ENCODE results near the gene MRPL46. TPM values are rescaled to one million over a fixed set of nuclear protein-coding genes. Genes with fewer than 3 reads are reported as not detected.
"Not testable (repeated sequence)": the region's sequence is repeated elsewhere in the genome, so short reads cannot be mapped to it uniquely, and the experiment has no call there.

The MRPL46 gene
- total RNA-seq, 1 donor from 2014 or later = 29.7 TPM

DNA sequence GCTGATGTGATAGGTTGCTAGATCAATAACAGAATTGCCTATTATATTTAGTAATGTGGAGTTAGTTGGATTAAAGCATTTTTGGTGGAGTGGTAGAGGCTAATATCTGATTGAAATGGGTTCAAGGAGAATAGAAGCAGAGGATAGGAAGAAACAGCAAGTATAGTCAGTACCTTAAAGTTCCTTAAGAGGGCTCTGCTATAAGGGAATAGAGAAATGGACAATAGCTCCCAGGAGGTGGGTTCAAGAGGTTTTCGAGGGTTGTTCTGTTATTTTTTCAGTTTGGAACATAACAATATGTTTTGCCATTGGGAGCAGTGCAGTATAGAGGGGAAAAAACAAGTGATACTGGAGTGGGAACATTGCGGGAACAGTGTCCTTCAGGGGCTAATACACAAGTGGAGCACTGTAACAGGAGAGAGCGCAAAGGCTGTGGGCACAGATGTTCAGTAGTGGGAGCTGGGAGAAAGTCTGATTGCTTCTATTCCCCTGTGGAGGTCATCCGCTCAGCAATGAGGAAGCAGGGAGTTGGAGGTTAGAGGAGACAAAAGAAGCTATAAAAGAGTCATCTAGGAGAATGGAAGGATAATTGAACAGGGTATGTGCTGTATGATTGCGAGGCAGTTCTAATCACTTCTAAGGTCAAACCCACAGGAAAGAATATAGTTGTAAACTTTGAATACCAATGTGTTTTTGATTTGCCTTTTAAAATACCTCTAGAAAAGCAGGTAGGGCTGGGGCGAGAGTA, 3.6 kb upstream of the MRPL46 start:
- Histone ChIP-seq H3K27me3 (no peaks in the 10 kb centered on the region), H3K36me3 (peaks cover 15 to 37% of the 10 kb centered on the region in 2 donors), H3K27ac (no peak overlapping the region), H3K4me1 (peaks cover 6 to 18% of the 10 kb centered on the region in 2 donors), H3K4me3 (no peak overlapping the region), H3K9me3 (no peaks in the 10 kb centered on the region)
- TF ChIP-seq, protein P1, sequence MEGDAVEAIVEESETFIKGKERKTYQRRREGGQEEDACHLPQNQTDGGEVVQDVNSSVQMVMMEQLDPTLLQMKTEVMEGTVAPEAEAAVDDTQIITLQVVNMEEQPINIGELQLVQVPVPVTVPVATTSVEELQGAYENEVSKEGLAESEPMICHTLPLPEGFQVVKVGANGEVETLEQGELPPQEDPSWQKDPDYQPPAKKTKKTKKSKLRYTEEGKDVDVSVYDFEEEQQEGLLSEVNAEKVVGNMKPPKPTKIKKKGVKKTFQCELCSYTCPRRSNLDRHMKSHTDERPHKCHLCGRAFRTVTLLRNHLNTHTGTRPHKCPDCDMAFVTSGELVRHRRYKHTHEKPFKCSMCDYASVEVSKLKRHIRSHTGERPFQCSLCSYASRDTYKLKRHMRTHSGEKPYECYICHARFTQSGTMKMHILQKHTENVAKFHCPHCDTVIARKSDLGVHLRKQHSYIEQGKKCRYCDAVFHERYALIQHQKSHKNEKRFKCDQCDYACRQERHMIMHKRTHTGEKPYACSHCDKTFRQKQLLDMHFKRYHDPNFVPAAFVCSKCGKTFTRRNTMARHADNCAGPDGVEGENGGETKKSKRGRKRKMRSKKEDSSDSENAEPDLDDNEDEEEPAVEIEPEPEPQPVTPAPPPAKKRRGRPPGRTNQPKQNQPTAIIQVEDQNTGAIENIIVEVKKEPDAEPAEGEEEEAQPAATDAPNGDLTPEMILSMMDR (IDR thresholded peaks at IDR 0.05) = no peak
- DNase-seq (ENCODE audit: low spot score in 2 of 2) = no peak
- intact Hi-C loops (cut with DNase I) = no loop called here

- Histone ChIP-seq H3K4me1 (peaks cover 6 to 18% of the 10 kb centered on the region in 2 donors), H3K4me3 (no peak overlapping the region), H3K36me3 (peaks cover 5 to 29% of the 10 kb centered on the region in 2 donors), H3K27me3 (no peaks in the 10 kb centered on the region), H3K27ac (no peak overlapping the region), H3K9me3 (no peaks in the 10 kb centered on the region)
- TF ChIP-seq, protein P1 (IDR thresholded peaks at IDR 0.05) = no peak
- intact Hi-C loops (cut with DNase I) = no loop called here
- DNase-seq (ENCODE audit: low spot score in 2 of 2) = no peak
These were observed 2.1 kb upstream of the MRPL46 start for GRCh38 chr15:88469321-88469720.

- DNase-seq (ENCODE audit: low spot score in 2 of 2); intact Hi-C loops (cut with DNase I): not testable (repeated sequence)
- peak overlapping the region in 1 of 2 donors; percentile 90 for H3K4me3 ChIP-seq
These were observed 1.5 kb upstream of the MRPL46 start for GRCh38 chr15:88468721-88469120.

DNA sequence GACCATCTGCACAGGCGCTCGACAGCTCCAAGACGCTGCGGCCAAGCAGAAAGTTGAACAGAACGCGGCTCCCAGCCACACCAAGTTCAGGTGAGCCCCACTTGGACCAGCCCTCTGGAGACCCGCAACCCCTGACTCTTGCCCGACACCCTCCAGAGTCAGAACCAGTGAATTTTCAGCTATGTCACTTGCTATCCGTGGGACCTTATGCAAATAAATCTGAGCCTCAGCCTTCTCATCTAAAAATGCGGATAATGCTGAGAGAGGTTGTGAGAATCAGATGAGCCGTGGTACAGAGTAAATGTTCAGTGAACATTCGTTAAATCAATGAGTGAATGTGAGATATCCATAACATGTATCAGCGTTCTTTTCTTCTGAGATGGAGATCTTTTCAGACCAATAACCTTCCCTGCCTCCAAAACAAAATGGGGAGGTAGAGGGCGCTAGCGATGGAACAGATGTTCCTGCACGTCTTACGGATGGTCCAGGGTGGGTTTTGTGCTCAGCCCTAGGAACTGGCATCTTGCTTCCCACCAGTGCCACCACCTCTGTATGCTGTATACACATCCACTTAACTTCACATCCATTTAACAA, 844 bp upstream of the MRPL46 start:
- peaks cover 6 to 18% of the 10 kb centered on the region in 2 donors for H3K4me1 ChIP-seq
- intact Hi-C loops (cut with DNase I) = loop anchor here (2.0 kb wide), 1 partner anchor 153 kb away; the partner anchor contains the start of gene AEN
- no peaks in the 10 kb centered on the region for H3K27me3 ChIP-seq
- no peaks in the 10 kb centered on the region for H3K9me3 ChIP-seq
- DNase-seq (ENCODE audit: low spot score in 2 of 2) = no peak
- TF ChIP-seq, protein P1 (IDR thresholded peaks at IDR 0.05) = no peak
- H3K36me3 ChIP-seq = peaks cover 9 to 27% of the 10 kb centered on the region in 2 donors
- H3K27ac ChIP-seq = peak overlapping the region; percentile 89 to 90
- peak overlapping the region; percentile 87 to 90 for H3K4me3 ChIP-seq

More at GRCh38 chr15:88468721-88469120, 1.5 kb upstream of the MRPL46 start:
- not testable (repeated sequence) for H3K27me3 ChIP-seq, H3K9me3 ChIP-seq, H3K27ac ChIP-seq
- Histone ChIP-seq H3K4me1 (peaks cover 6 to 18% of the 10 kb centered on the region in 2 donors), H3K36me3 (peaks cover 3 to 28% of the 10 kb centered on the region in 2 donors)

GRCh38 chr15:88465633-88466224, 1.5 kb downstream of the MRPL46 start:
- no peaks in the 10 kb centered on the region for H3K9me3 ChIP-seq
- peaks cover 6 to 18% of the 10 kb centered on the region in 2 donors for H3K4me1 ChIP-seq
- H3K27me3 ChIP-seq = no peaks in the 10 kb centered on the region
- TF ChIP-seq, protein P1 (IDR thresholded peaks at IDR 0.05) = no peak
- peaks cover 23 to 40% of the 10 kb centered on the region in 2 donors for H3K36me3 ChIP-seq
- no peak overlapping the region for H3K27ac ChIP-seq
- intact Hi-C loops (cut with DNase I) = loop anchor here (2.0 kb wide), 1 partner anchor 155 kb away; the partner anchor contains the start of gene AEN
- peak overlapping the region in 1 of 2 donors; percentile 90 for H3K4me3 ChIP-seq
- no peak for DNase-seq (ENCODE audit: low spot score in 2 of 2)
